ENCODE results near the gene HINT1. TPM values are rescaled to one million over a fixed set of nuclear protein-coding genes. Genes with fewer than 3 reads are reported as not detected.

Gene HINT1
- total RNA-seq, 1 experiment from 2014 or later: 393 TPM

GRCh38 chr5:131185523-131186104 is 20.6 kb upstream of the HINT1 start:
- Histone ChIP-seq H3K9me3 (ENCODE audit: low read depth, low read length, poor library complexity, severe bottlenecking) (no peaks in the 10 kb centered on the region), H3K4me3 (ENCODE audit: low read depth, low read length, poor library complexity, severe bottlenecking) (no peak overlapping the region), H3K27ac (ENCODE audit: low read depth, low read length, poor library complexity, severe bottlenecking) (no peak overlapping the region), H3K4me1 (ENCODE audit: insufficient read depth, low read length, poor library complexity, severe bottlenecking) (no peaks in the 10 kb centered on the region), H3K27me3 (replicated peaks; ENCODE audit: insufficient read depth, low read depth, low read length, poor library complexity) (no peaks in the 10 kb centered on the region), H3K36me3 (ENCODE audit: insufficient read depth, low read length, poor library complexity, severe bottlenecking) (no peaks in the 10 kb centered on the region)
- BruUV-seq (replicated peaks): no TSS peak
- intact Hi-C loops (cut with micrococcal nuclease; ENCODE audit: unreplicated experiment): no loop called here
- TF ChIP-seq CTCF (conservative IDR thresholded peaks at IDR 0.05; ENCODE audit: low read depth, low read length) (no peak), EZH2 (IDR thresholded peaks at IDR 0.05; ENCODE audit: borderline replicate concordance, low read depth, low read length, poor library complexity, severe bottlenecking) (no peak)
- POLR2A ChIA-PET (ENCODE audit: low non-redundant PET): no interaction called here
- CTCF ChIA-PET: no interaction called here
- DNase-seq (ENCODE audit: low spot score): no peak

DNA sequence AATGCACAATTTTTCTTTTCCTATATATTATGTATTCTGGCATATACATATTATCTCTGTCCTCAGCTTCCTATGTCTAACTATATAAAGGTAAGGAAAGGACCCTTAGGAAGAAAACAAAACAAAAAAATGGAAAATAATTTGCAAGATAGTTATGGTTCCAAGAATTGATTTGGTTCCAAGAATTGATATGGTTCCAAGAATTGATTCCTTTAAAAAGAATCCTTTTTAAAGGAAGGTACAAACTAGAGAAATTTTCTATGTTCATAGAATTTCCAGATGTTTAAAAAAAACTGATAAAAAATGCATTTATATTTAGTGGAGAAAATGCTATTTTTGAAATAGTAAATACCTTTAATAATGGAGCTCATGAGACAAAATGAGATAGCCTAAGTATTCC is 17.8 kb upstream of the HINT1 start:
- no TSS peak for BruUV-seq (replicated peaks)
- Histone ChIP-seq H3K36me3 (ENCODE audit: insufficient read depth, low read length, poor library complexity, severe bottlenecking) (no peaks in the 10 kb centered on the region), H3K4me1 (ENCODE audit: insufficient read depth, low read length, poor library complexity, severe bottlenecking) (no peaks in the 10 kb centered on the region), H3K4me3 (ENCODE audit: low read depth, low read length, poor library complexity, severe bottlenecking) (no peak overlapping the region), H3K27me3 (replicated peaks; ENCODE audit: insufficient read depth, low read depth, low read length, poor library complexity) (no peaks in the 10 kb centered on the region), H3K9me3 (ENCODE audit: low read depth, low read length, poor library complexity, severe bottlenecking) (no peaks in the 10 kb centered on the region), H3K27ac (ENCODE audit: low read depth, low read length, poor library complexity, severe bottlenecking) (no peak overlapping the region)
- DNase-seq (ENCODE audit: low spot score): no peak
- intact Hi-C loops (cut with micrococcal nuclease; ENCODE audit: unreplicated experiment): no loop called here
- CTCF ChIA-PET: no interaction called here
- POLR2A ChIA-PET (ENCODE audit: low non-redundant PET): no interaction called here
- TF ChIP-seq CTCF (conservative IDR thresholded peaks at IDR 0.05; ENCODE audit: low read depth, low read length) (no peak), EZH2 (IDR thresholded peaks at IDR 0.05; ENCODE audit: borderline replicate concordance, low read depth, low read length, poor library complexity, severe bottlenecking) (no peak)

GRCh38 chr5:131180407-131180806 is 15.4 kb upstream of the HINT1 start:
- Histone ChIP-seq H3K9me3 (ENCODE audit: low read depth, low read length, poor library complexity, severe bottlenecking) (no peaks in the 10 kb centered on the region), H3K27ac (ENCODE audit: low read depth, low read length, poor library complexity, severe bottlenecking) (no peak overlapping the region), H3K4me1 (ENCODE audit: insufficient read depth, low read length, poor library complexity, severe bottlenecking) (no peaks in the 10 kb centered on the region), H3K36me3 (ENCODE audit: insufficient read depth, low read length, poor library complexity, severe bottlenecking) (no peaks in the 10 kb centered on the region), H3K4me3 (ENCODE audit: low read depth, low read length, poor library complexity, severe bottlenecking) (no peak overlapping the region), H3K27me3 (replicated peaks; ENCODE audit: insufficient read depth, low read depth, low read length, poor library complexity) (no peaks in the 10 kb centered on the region)
- no peak for DNase-seq (ENCODE audit: low spot score)
- BruUV-seq (replicated peaks): no TSS peak
- TF ChIP-seq CTCF (conservative IDR thresholded peaks at IDR 0.05; ENCODE audit: low read depth, low read length) (no peak), EZH2 (IDR thresholded peaks at IDR 0.05; ENCODE audit: borderline replicate concordance, low read depth, low read length, poor library complexity, severe bottlenecking) (no peak)
- intact Hi-C loops (cut with micrococcal nuclease; ENCODE audit: unreplicated experiment): no loop called here
- ChIA-PET CTCF (no interaction called here), POLR2A (ENCODE audit: low non-redundant PET) (no interaction called here)
